Psoas muscle (tissue), 8 donors: ENCODE data around the gene AIG1. TPM values are rescaled to one million over a fixed set of nuclear protein-coding genes. Genes with fewer than 3 reads are reported as not detected.

Experiments used
- ATAC-seq, 4 donors: fragments of 200-7000 bp; cut with Tn5 transposase; one replicate each; pipeline ENCODE4 v1.9.1; 2020; ENCODE audit warnings: moderate library complexity in 3 of 4, mild to moderate bottlenecking in 2 of 4
- DNase-seq, 2 donors: peaks; one replicate each; pipeline ENCODE4 v3.0.0-alpha.2; 2020
- H3K27ac ChIP-seq: fragments of 200-600 bp; one replicate; pipeline ENCODE4 v1.8.0; 2022
- H3K27me3 ChIP-seq, 3 donors: fragments of 200-600 bp in 1 of 3; one replicate each; pipeline versions ENCODE4 v1.6.1 to v1.8.0; 2013 to 2022; ENCODE audit warnings: low read length in 2 of 3, mild to moderate bottlenecking in 2 of 3, moderate library complexity in 1 of 3; ENCODE audit not compliant: insufficient read depth in 3 of 3
- H3K36me3 ChIP-seq, 2 donors: fragments of 200-600 bp in 1 of 2; one replicate each; pipeline versions ENCODE4 v1.6.1 to v1.8.0; 2013 to 2022; ENCODE audit warnings: low read depth in 1 of 2, mild to moderate bottlenecking in 1 of 2, moderate library complexity in 1 of 2; ENCODE audit not compliant: insufficient read depth in 1 of 2
- H3K4me1 ChIP-seq: fragments of 200-600 bp; one replicate; pipeline ENCODE4 v1.8.0; 2022
- H3K4me3 ChIP-seq: fragments of 200-600 bp; one replicate; pipeline ENCODE4 v1.8.0; 2022; ENCODE audit warnings: mild to moderate bottlenecking
- H3K9me3 ChIP-seq: fragments of 200-600 bp; one replicate; pipeline ENCODE4 v1.8.0; 2022
- WGBS, 3 donors: extraction: QIAGEN DNeasy Blood & Tissue Kit; methylation state at CpG; one replicate each; pipeline versions ENCODE4 v1.1.6 to v1.1.7; 2013; 5-methylcytosine and 5-hydroxymethylcytosine counted together
- intact Hi-C, 2 donors: fragments of 100-400 bp; cut with DNase I; formaldehyde crosslinking; loops; one replicate each; pipeline versions ENCODE4 v1.11.0 to v1.14.2; 2022
- polyA plus RNA-seq, 3 donors: library from polyadenylated mRNA; stranded (reverse); fragments of 200-250 nt; gene quantifications; one replicate each; pipeline ENCODE4 v1.2.3, GENCODE V29; 2013
- total RNA-seq, 4 donors: library from RNA; stranded (reverse); fragmentation: NEBNext Ultra II Directional in 2 of 4; extraction: Animal tissue kit (Norgen Biotek cat#: 25700) in 2 of 4; gene quantifications; one replicate each; pipeline versions ENCODE4 v1.2.1 to v1.2.4, GENCODE V29; 2021 to 2023
- TF ChIP-seq, protein P1 (sequence below): fragments of 200-600 bp; IDR thresholded peaks from one replicate; pipeline ENCODE4 v1.8.0; 2022; ENCODE audit warnings: antibody characterized with exemption
- donor health status: healthy with polysubstance abuse.
- donor health status: DM: no; HTN: no; CAD: no; lungs with moderate emphysema.
- donor health status: Bipolar disorder and iron deficiency.
- donor health status: healthy.
- donor health status: DM: yes; HTN: yes; CAD: no.
- donor health status: DM: no; HTN: no; CAD: no.
- donor health status: DM: no; HTN: no; CAD: no.
- donor health status: DM: yes; HTN: yes; CAD: no.

AIG1 gene
- total and polyA plus RNA-seq, 7 donors: 4.0 to 24.6 (median 5.8) TPM

DNA sequence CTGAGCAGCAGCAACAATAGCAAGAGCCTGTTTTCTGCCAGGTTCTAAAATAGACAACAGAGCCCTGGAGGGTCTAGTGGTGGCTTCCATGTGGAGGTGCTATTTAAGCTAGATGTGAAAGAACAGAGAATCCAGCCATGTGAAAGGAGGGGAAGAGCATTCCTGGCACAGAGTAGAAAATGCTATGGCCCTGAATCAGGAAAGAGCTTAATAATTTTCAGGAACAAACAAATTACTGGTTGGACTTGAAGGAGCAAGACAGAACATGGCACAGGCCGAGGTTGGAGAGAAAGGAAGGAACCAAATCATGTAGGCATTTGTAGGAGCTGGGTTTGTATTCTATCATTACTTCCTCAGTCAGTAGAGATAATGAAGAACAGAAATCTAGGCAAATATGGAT lies 98.3 kb downstream of the AIG1 start:
- 53 to 93% (median 74%) methylated on average over 1 of the region's 1 CpG for WGBS, 3 donors
- intact Hi-C loops: loop anchor here (10.0 kb wide), 2 partner anchors 94 to 464 kb away; partner anchors contain the start of gene AIG1 (in 1 of the 2)
- Histone ChIP-seq H3K4me1 (peaks cover 33% of the 10 kb centered on the region), H3K4me3 (no peak overlapping the region), H3K36me3 (no peaks in the 10 kb centered on the region), H3K9me3 (no peaks in the 10 kb centered on the region), H3K27ac (no peak overlapping the region), H3K27me3 (no peaks in the 10 kb centered on the region)
- TF ChIP-seq, protein P1, sequence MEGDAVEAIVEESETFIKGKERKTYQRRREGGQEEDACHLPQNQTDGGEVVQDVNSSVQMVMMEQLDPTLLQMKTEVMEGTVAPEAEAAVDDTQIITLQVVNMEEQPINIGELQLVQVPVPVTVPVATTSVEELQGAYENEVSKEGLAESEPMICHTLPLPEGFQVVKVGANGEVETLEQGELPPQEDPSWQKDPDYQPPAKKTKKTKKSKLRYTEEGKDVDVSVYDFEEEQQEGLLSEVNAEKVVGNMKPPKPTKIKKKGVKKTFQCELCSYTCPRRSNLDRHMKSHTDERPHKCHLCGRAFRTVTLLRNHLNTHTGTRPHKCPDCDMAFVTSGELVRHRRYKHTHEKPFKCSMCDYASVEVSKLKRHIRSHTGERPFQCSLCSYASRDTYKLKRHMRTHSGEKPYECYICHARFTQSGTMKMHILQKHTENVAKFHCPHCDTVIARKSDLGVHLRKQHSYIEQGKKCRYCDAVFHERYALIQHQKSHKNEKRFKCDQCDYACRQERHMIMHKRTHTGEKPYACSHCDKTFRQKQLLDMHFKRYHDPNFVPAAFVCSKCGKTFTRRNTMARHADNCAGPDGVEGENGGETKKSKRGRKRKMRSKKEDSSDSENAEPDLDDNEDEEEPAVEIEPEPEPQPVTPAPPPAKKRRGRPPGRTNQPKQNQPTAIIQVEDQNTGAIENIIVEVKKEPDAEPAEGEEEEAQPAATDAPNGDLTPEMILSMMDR: no peak
- DNase-seq (no peak), ATAC-seq (no peak)

GRCh38 chr6:143160015-143160414 lies 99.3 kb downstream of the AIG1 start:
- intact Hi-C loops: loop anchor here (1.0 to 10.0 kb wide), 4 partner anchors 55 to 99 kb away; no protein-coding TSS in a partner anchor
- H3K9me3 ChIP-seq: no peaks in the 10 kb centered on the region
- no peak overlapping the region for H3K4me3 ChIP-seq
- DNase-seq (no peak), ATAC-seq (no peak)
- peaks cover 41% of the 10 kb centered on the region for H3K4me1 ChIP-seq
- H3K27me3 ChIP-seq: no peaks in the 10 kb centered on the region
- WGBS, 3 donors: 52 to 80% (median 67%) methylated on average over 1 of the region's 1 CpG
- no peaks in the 10 kb centered on the region for H3K36me3 ChIP-seq
- TF ChIP-seq, protein P1: no peak
- peak overlapping the region; percentile 58 for H3K27ac ChIP-seq

- TF ChIP-seq, protein P1: peak; percentile 17
- WGBS, 3 donors: 19 to 32% (median 30%) methylated on average over 1 of the region's 1 CpG
- Histone ChIP-seq H3K9me3 (no peaks in the 10 kb centered on the region), H3K27me3 (no peaks in the 10 kb centered on the region), H3K4me1 (peaks cover 41% of the 10 kb centered on the region), H3K36me3 (no peaks in the 10 kb centered on the region), H3K4me3 (no peak overlapping the region), H3K27ac (peak overlapping the region; percentile 58)
- intact Hi-C loops: loop anchor here (1.0 to 10.0 kb wide), 4 partner anchors 56 to 99 kb away; no protein-coding TSS in a partner anchor
- peak; percentile 91 to 98 (median 96) for ATAC-seq
- no peak for DNase-seq
These were observed 99.9 kb downstream of the AIG1 start for GRCh38 chr6:143160439-143161220.

GRCh38 chr6:143163621-143164020 lies 102.9 kb downstream of the AIG1 start:
- DNase-seq (no peak), ATAC-seq (no peak)
- Histone ChIP-seq H3K27ac (no peak overlapping the region), H3K4me3 (no peak overlapping the region), H3K27me3 (no peaks in the 10 kb centered on the region), H3K9me3 (no peaks in the 10 kb centered on the region), H3K4me1 (peaks cover 18% of the 10 kb centered on the region), H3K36me3 (no peaks in the 10 kb centered on the region)
- intact Hi-C loops: loop anchor here (5.0 to 10.0 kb wide), 2 partner anchors 59 kb away; no protein-coding TSS in a partner anchor
- WGBS, 3 donors: 56 to 83% (median 81%) methylated on average over 1 of the region's 1 CpG
- TF ChIP-seq, protein P1: no peak
